Uterus (tissue), 2 donors: ENCODE results near the gene CTTNBP2.

Experiments
- CTCF ChIP-seq, 4 experiments: fragments of 200-600 bp in 2 of 4; fragments of 450-650 bp in 2 of 4; sonication (generic) in 2 of 4; IDR thresholded peaks; one replicate each; pipeline ENCODE4 v1.5.1; 2016 to 2019; ENCODE audit warnings: antibody characterized with exemption in 4 of 4, mild to moderate bottlenecking in 2 of 4, moderate library complexity in 1 of 4
- POLR2A ChIP-seq, 2 donors: fragments of 450-650 bp; IDR thresholded peaks; one replicate each; pipeline ENCODE4 v1.6.1; 2016; ENCODE audit warnings: antibody characterized with exemption in 2 of 2, mild to moderate bottlenecking in 1 of 2, moderate library complexity in 1 of 2

GRCh38 chr7:117673367-117673766, 199.9 kb downstream of the CTTNBP2 start:
- no peak for TF ChIP-seq CTCF (IDR thresholded peaks at IDR 0.05)
- no peak for TF ChIP-seq POLR2A (IDR thresholded peaks at IDR 0.05)
